Caco-2 (cell line): ENCODE measurements around the gene ZNF555. TPM values are rescaled to one million over a fixed set of nuclear protein-coding genes. Genes with fewer than 3 reads are reported as not detected.

Experiments used
- BruUV-seq: library from RNA; stranded (reverse); fragments of 400-500 nt; replicated peaks from 2 replicates; lab custom pipeline; 2021; lab: Mats Ljungman, UMichigan
- CTCF ChIA-PET: fragments of 300-600 bp; sonication (Branson Sonifier 250); formaldehyde crosslinking; loops from one replicate; lab custom pipeline; 2022; ENCODE audit warnings: antibody characterized with exemption; lab: Charles Lee
- POLR2A ChIA-PET: fragments of 300-600 bp; sonication (Branson Sonifier 250); formaldehyde crosslinking; loops from one replicate; lab custom pipeline; 2022; ENCODE audit warnings: antibody characterized with exemption; lab: Charles Lee
- DNase-seq, 2 experiments: peaks; one replicate each; pipeline versions ENCODE4 v3.0.0 to v3.0.0-alpha.2; 2020 to 2022
- H3K27me3 ChIP-seq: replicated peaks from 2 replicates; pipeline ENCODE4 v1.6.0; 2011; ENCODE audit warnings: low read length; ENCODE audit not compliant: control insufficient read depth, insufficient read depth
- H3K36me3 ChIP-seq: 2 replicates; pipeline ENCODE4 v1.5.1; 2011; ENCODE audit warnings: low read length; ENCODE audit not compliant: control insufficient read depth, insufficient read depth
- H3K4me1 ChIP-seq: fragments of 250-450 bp; sonication (Bioruptor Pico); 2 replicates; pipeline ENCODE4 v1.5.1; 2020; ENCODE audit warnings: mild to moderate bottlenecking
- H3K4me3 ChIP-seq: 2 replicates; pipeline ENCODE4 v1.5.1; 2011; ENCODE audit warnings: low read depth, mild to moderate bottlenecking, control low read depth, low read length
- H3K9me3 ChIP-seq: fragments of 250-450 bp; sonication (Bioruptor Pico); 2 replicates; pipeline ENCODE4 v1.5.1; 2020; ENCODE audit warnings: mild to moderate bottlenecking, moderate library complexity
- H3K27ac Mint-ChIP-seq: one replicate; pipeline ENCODE4 v1.8.0; 2022; ENCODE audit warnings: mixed read lengths; ENCODE audit not compliant: unreplicated experiment
- H3K27me3 Mint-ChIP-seq: one replicate; pipeline ENCODE4 v1.8.0; 2022; ENCODE audit warnings: mixed read lengths; ENCODE audit not compliant: insufficient read depth, unreplicated experiment
- H3K36me3 Mint-ChIP-seq: one replicate; pipeline ENCODE4 v1.8.0; 2022; ENCODE audit warnings: mild to moderate bottlenecking, mixed read lengths; ENCODE audit not compliant: insufficient read depth, unreplicated experiment
- H3K4me1 Mint-ChIP-seq: one replicate; pipeline ENCODE4 v1.8.0; 2022; ENCODE audit warnings: low read depth, mixed read lengths; ENCODE audit not compliant: unreplicated experiment
- H3K4me3 Mint-ChIP-seq: one replicate; pipeline ENCODE4 v1.8.0; 2022; ENCODE audit warnings: mild to moderate bottlenecking, moderate library complexity, mixed read lengths; ENCODE audit not compliant: unreplicated experiment
- H3K9me3 Mint-ChIP-seq: one replicate; pipeline ENCODE4 v1.8.0; 2022; ENCODE audit warnings: mixed read lengths; ENCODE audit not compliant: unreplicated experiment
- CTCF ChIP-seq, 2 experiments: fragments of 200-600 bp in 1 of 2; IDR thresholded peaks; 1 replicate in 1 of 2; 2 replicates in 1 of 2; pipeline versions ENCODE4 v1.5.1 to v1.8.0; 2011 to 2022; ENCODE audit warnings: antibody characterized with exemption in 1 of 2, control low read depth in 1 of 2, inconsistent platforms in 1 of 2, low read depth in 1 of 2, low read length in 1 of 2, mild to moderate bottlenecking in 1 of 2, moderate library complexity in 1 of 2; ENCODE audit not compliant: insufficient read depth in 1 of 2, severe bottlenecking in 1 of 2, unreplicated experiment in 1 of 2
- intact Hi-C: fragments of 100-400 bp; cut with micrococcal nuclease; formaldehyde crosslinking; loops from one replicate; pipeline ENCODE4 v1.10.0; 2022; ENCODE audit not compliant: unreplicated experiment
- total RNA-seq: library from RNA; stranded (reverse); gene quantifications from 2 replicates; pipeline ENCODE4 v1.2.3, GENCODE V29; 2022

Gene ZNF555
- total RNA-seq, 1 experiment from 2014 or later, result 4.7 TPM

DNA sequence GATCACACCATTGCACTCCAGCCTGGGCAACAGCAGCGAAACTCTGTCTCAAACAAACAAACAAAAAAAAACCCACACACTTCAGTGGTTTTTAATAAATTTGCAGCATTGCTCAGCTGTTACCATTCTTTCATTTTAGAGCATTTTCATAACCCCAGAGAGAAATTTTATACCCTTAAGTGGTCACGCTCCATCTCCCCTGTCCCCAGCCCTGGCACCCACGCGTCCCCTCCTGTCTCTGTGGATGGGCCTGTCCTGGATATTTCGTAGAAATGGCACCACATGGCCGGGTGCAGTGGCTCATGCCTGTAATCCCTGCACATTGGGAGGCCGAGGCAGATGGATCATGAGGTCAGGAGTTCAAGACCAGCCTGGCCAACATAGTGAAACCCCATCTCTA, 48.1 kb upstream of the ZNF555 start:
- Mint-ChIP-seq H3K36me3 (peaks cover 65% of the 10 kb centered on the region), H3K9me3 (no peaks in the 10 kb centered on the region), H3K27me3 (no peaks in the 10 kb centered on the region), H3K4me3 (no peak overlapping the region), H3K27ac (no peak overlapping the region), H3K4me1 (no peaks in the 10 kb centered on the region)
- ChIA-PET CTCF (no interaction called here), POLR2A (no interaction called here)
- intact Hi-C loops, result no loop called here
- BruUV-seq, result no TSS peak
- no peak overlapping the region for H3K4me3 ChIP-seq
- H3K4me1 ChIP-seq, result no peaks in the 10 kb centered on the region
- H3K27me3 ChIP-seq, result no peaks in the 10 kb centered on the region
- no peak for TF ChIP-seq CTCF (IDR thresholded peaks at IDR 0.05; ENCODE audit: insufficient read depth in 1 of 2, low read depth in 1 of 2, low read length in 1 of 2, severe bottlenecking in 1 of 2, unreplicated experiment in 1 of 2)
- DNase-seq, result no peak
- H3K36me3 ChIP-seq, result peaks cover 1% of the 10 kb centered on the region; the same call in 1 of the 2 replicates
- H3K9me3 ChIP-seq, result no peaks in the 10 kb centered on the region

DNA sequence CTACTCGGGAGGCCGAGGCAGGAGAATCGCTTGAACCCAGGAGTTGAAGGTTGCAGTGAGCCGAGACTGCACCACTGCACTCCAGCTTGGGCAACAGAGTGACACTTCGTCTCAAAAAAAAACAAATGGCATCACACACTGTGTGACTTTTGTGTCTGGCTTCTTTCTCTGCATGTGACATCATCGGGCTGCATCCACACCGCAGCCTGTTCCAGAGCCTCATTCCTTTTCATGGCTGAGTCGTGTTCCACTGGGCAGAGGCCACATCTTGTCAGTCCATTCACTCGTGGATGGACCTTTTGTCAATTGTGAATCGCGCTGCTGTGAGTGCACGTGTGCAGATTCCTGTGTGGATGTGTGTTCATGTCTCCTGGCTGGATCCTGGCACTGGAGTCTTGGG, 47.7 kb upstream of the ZNF555 start:
- H3K4me1 Mint-ChIP-seq, result no peaks in the 10 kb centered on the region
- no peak for DNase-seq
- Histone ChIP-seq H3K9me3 (no peaks in the 10 kb centered on the region), H3K4me1 (no peaks in the 10 kb centered on the region), H3K4me3 (no peak overlapping the region), H3K36me3 (peaks cover 2% of the 10 kb centered on the region; the same call in 1 of the 2 replicates), H3K27me3 (no peaks in the 10 kb centered on the region)
- no peak overlapping the region for H3K27ac Mint-ChIP-seq
- ChIA-PET CTCF (no interaction called here), POLR2A (no interaction called here)
- BruUV-seq, result no TSS peak
- H3K36me3 Mint-ChIP-seq, result peaks cover 63% of the 10 kb centered on the region
- H3K27me3 Mint-ChIP-seq, result no peaks in the 10 kb centered on the region
- no peak overlapping the region for H3K4me3 Mint-ChIP-seq
- intact Hi-C loops, result no loop called here
- no peaks in the 10 kb centered on the region for H3K9me3 Mint-ChIP-seq
- no peak for TF ChIP-seq CTCF (IDR thresholded peaks at IDR 0.05; ENCODE audit: insufficient read depth in 1 of 2, low read depth in 1 of 2, low read length in 1 of 2, severe bottlenecking in 1 of 2, unreplicated experiment in 1 of 2)

DNA sequence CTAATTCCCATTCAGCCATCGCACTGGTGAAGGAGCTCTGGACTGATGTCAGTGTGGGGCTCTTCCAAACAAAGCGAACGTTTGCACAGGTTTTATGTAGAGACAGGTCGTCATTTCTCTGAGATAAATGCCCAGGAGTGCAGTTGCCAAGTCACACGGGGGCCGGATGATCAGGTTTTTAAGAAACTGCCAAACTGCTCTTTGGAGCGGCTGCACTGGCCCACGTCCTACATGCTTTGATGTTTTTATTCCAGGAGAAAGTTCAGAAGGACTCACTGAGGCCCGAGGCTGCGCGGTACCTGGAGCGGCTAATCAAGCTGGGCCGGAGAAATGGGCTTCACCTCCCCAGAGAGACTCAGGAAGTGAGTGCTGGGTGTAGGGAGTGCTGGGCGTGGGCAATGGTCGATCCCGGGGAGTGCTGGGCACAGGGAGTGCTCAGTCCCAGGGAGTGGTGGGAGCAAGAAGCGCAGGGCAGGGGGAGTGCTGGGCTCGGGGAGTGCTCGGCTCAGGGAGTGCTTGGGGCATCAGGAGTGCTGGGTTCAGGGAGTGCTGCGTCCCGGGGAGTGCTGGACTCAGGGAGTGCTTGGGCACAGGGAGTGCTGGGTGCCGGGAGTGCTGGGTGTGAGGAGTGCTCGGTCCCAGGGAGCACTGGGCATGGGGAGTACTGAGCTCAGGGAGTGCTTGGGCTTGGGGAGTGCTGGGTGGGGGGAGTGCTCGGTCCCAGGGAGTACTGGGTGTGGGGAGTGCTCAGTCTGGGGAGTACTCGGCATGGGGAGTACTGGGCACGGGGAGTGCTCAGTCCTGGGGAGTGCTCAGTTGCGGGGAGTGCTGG, 45.2 kb upstream of the ZNF555 start:
- no peaks in the 10 kb centered on the region for H3K27me3 Mint-ChIP-seq
- POLR2A ChIA-PET, result interaction anchor here (0.6 kb wide), 1 partner anchor 289 kb away, joined by 4 read pairs; no protein-coding TSS in a partner anchor
- H3K4me3 ChIP-seq, result no peak overlapping the region
- H3K36me3 ChIP-seq, result peaks cover 6% of the 10 kb centered on the region
- no peak overlapping the region for H3K4me3 Mint-ChIP-seq
- peak overlapping the region; percentile 48 for H3K27ac Mint-ChIP-seq
- H3K36me3 Mint-ChIP-seq, result peaks cover 68% of the 10 kb centered on the region
- no peaks in the 10 kb centered on the region for H3K9me3 ChIP-seq
- no TSS peak for BruUV-seq
- no peaks in the 10 kb centered on the region for H3K9me3 Mint-ChIP-seq
- DNase-seq, result no peak
- H3K4me1 Mint-ChIP-seq, result no peaks in the 10 kb centered on the region
- CTCF ChIA-PET, result no interaction called here
- intact Hi-C loops, result no loop called here
- no peaks in the 10 kb centered on the region for H3K27me3 ChIP-seq
- TF ChIP-seq CTCF (IDR thresholded peaks at IDR 0.05; ENCODE audit: insufficient read depth in 1 of 2, low read depth in 1 of 2, low read length in 1 of 2, severe bottlenecking in 1 of 2, unreplicated experiment in 1 of 2), result no peak
- no peaks in the 10 kb centered on the region for H3K4me1 ChIP-seq
